ENCODE measurements around the gene RAX2. TPM values are rescaled to one million over a fixed set of nuclear protein-coding genes. Genes with fewer than 3 reads are reported as not detected.

Gene RAX2
- total and polyA plus RNA-seq, 9 of the 15 experiments (the other 6 are each of a cell fraction or from before 2014, with no cell fraction given), result not detected

DNA sequence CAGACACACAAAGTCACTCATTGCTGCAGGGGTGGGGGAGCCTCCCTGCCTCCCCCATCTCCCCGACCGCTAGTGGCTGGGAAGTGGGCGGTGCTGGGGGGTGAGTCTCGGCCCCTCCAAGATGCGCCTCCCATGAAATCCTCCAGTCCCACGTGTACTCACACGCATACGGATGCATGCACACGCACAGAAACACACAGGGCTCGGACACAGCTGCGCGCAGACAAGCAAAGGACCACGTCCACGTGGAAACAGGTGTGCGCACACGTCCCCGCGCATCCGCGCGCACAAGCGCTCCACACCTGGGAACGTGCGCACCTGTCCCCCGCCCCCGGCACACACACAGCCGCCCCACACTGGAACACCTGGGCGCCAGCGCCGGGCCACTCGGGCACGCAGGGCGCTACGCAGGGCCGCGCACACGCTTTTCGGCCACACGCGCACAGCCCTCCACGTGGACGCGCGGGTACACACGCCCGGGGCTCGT is 13.5 kb upstream of the RAX2 start (continued):
- TF ChIP-seq GTF3C2 (IDR thresholded peaks at IDR 0.05; ENCODE audit: borderline replicate concordance, extremely low read depth, insufficient read length), result no peak
- no peak for TF ChIP-seq ATF1 (CRISPR knock-in tag; IDR thresholded peaks at IDR 0.05)
- peak; percentile 18; the same call in 1 of the 2 replicates for TF ChIP-seq ATF1 (tag; IDR thresholded peaks at IDR 0.05)
- peak; percentile 45; the same call in 1 of the 2 replicates for TF ChIP-seq ZBTB1 (CRISPR knock-in tag; IDR thresholded peaks at IDR 0.05; ENCODE audit: borderline replicate concordance, low read depth)
- TF ChIP-seq MGA (IDR thresholded peaks at IDR 0.05), result peak; percentile 22; the same call in 1 of the 2 replicates
- TF ChIP-seq THAP12 (CRISPR knock-in tag; IDR thresholded peaks at IDR 0.05), result 0 out of 2 replicates have a peak, but pooled peaks have one; percentile 54
- TF ChIP-seq, protein P1, sequence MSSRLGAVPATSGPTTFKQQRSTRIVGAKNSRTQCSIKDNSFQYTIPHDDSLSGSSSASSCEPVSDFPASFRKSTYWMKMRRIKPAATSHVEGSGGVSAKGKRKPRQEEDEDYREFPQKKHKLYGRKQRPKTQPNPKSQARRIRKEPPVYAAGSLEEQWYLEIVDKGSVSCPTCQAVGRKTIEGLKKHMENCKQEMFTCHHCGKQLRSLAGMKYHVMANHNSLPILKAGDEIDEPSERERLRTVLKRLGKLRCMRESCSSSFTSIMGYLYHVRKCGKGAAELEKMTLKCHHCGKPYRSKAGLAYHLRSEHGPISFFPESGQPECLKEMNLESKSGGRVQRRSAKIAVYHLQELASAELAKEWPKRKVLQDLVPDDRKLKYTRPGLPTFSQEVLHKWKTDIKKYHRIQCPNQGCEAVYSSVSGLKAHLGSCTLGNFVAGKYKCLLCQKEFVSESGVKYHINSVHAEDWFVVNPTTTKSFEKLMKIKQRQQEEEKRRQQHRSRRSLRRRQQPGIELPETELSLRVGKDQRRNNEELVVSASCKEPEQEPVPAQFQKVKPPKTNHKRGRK (tag; IDR thresholded peaks at IDR 0.05), result no peak
- peak; percentile 61; the same call in 1 of the 2 replicates for TF ChIP-seq ZEB2 (IDR thresholded peaks at IDR 0.05)

All from K562 (cell line).